ENCODE data around the gene ALDH1A3.

The ALDH1A3 gene

DNA sequence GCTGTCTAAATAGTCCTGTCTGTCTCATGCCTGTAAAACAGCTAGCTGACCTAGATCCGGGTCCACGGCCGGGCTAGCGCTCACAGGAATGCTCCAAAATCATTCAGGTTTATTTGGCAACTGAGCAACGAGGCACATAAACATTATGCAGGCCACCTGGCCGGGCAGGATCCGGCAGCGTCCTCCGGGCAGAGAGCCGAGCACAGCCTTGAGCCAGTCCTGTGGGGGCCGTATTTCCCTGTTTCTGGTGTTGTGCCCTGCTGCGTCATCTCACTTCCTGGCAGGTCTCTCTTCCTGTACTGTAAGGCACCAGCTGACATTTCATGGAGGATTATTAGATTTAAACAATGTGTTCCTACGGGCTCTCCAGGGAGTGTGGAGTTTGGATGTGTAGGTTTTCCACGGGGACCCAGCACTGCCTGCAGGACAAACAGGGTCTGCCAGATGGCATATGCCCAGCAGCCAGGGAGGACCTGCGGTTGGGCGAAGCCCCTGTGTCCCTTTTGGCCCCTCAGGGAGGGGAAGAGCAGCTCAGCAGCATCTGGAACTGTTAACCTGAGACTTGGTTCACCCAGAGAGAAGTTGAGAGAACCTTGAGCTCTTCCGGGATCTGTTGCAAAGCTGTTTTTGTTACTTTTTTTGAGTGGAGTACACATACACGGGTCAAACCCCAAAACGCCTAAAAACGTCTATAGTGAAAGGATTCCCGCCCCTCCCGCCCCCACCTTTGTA is 23.0 kb downstream of the ALDH1A3 start:
- no peaks in the 10 kb centered on the region for H3K27me3 ChIP-seq (ENCODE audit: insufficient read depth, low read length)
- H3K79me2 ChIP-seq (ENCODE audit: control insufficient read depth, insufficient read depth, low read length, unreplicated experiment), result no peaks in the 10 kb centered on the region
- H3K36me3 ChIP-seq (ENCODE audit: insufficient read depth, low read length), result peaks cover 3% of the 10 kb centered on the region; the same call in 1 of the 2 replicates
- peaks cover 12% of the 10 kb centered on the region for H3K4me1 ChIP-seq (ENCODE audit: control insufficient read depth, insufficient read depth, low read length, unreplicated experiment)
- peak overlapping the region; percentile 64 for H3K27ac ChIP-seq (ENCODE audit: low read depth, low read length)
- peak overlapping the region; percentile 69 for H3K4me3 ChIP-seq (ENCODE audit: low read depth, low read length)
- peak overlapping the region; percentile 99 for H2AFZ ChIP-seq (ENCODE audit: low read length, unreplicated experiment)

DNA sequence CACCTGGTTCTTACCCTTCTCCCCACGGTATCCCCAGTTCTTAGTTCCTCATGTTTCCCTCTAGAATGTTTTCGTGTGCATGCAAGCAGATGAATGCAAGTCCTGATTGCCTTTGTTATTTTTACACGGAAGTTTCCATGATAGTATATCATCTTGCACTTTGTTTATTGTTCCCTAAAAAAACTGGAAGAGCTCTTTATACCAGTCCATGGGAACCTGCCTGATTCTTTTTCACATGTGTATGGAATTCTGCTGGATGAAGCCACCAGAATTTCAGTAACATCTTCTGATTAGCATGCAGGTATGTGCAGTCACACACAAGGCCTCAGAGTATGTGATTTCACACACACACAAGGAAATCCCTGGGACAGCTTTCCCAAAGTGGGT is 23.5 kb downstream of the ALDH1A3 start:
- H3K79me2 ChIP-seq (ENCODE audit: control insufficient read depth, insufficient read depth, low read length, unreplicated experiment), result no peaks in the 10 kb centered on the region
- H3K27me3 ChIP-seq (ENCODE audit: insufficient read depth, low read length), result no peaks in the 10 kb centered on the region
- H3K4me1 ChIP-seq (ENCODE audit: control insufficient read depth, insufficient read depth, low read length, unreplicated experiment), result peaks cover 12% of the 10 kb centered on the region
- no peak overlapping the region for H3K27ac ChIP-seq (ENCODE audit: low read depth, low read length)
- H2AFZ ChIP-seq (ENCODE audit: low read length, unreplicated experiment), result no peak overlapping the region
- peaks cover 3% of the 10 kb centered on the region; the same call in 1 of the 2 replicates for H3K36me3 ChIP-seq (ENCODE audit: insufficient read depth, low read length)
- H3K4me3 ChIP-seq (ENCODE audit: low read depth, low read length), result no peak overlapping the region

DNA sequence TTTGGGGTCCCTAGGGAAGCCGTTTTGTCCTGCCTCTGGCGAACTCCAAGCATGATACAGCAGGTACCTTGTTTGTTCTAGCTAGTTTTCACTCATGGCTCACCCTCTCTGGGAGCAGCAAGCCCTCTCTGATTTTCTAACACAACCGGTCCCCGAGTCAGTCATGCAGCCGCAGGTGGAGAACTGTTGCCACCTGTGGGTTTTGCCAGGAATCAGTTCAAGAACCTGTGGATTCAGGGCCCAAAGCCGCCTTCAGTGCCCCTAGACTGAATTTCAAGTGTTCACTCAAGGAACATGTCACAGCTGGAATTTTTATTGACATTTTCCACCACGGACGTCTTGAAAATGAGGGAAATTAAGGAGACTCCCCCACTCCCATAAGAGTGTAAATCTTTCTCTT is 26.2 kb downstream of the ALDH1A3 start:
- Histone ChIP-seq H2AFZ (ENCODE audit: low read length, unreplicated experiment) (no peak overlapping the region), H3K4me1 (ENCODE audit: control insufficient read depth, insufficient read depth, low read length, unreplicated experiment) (peaks cover 12% of the 10 kb centered on the region), H3K27ac (ENCODE audit: low read depth, low read length) (no peak overlapping the region), H3K4me3 (ENCODE audit: low read depth, low read length) (no peak overlapping the region), H3K27me3 (ENCODE audit: insufficient read depth, low read length) (no peaks in the 10 kb centered on the region), H3K79me2 (ENCODE audit: control insufficient read depth, insufficient read depth, low read length, unreplicated experiment) (no peaks in the 10 kb centered on the region), H3K36me3 (ENCODE audit: insufficient read depth, low read length) (peaks cover 3% of the 10 kb centered on the region; the same call in 1 of the 2 replicates)

DNA sequence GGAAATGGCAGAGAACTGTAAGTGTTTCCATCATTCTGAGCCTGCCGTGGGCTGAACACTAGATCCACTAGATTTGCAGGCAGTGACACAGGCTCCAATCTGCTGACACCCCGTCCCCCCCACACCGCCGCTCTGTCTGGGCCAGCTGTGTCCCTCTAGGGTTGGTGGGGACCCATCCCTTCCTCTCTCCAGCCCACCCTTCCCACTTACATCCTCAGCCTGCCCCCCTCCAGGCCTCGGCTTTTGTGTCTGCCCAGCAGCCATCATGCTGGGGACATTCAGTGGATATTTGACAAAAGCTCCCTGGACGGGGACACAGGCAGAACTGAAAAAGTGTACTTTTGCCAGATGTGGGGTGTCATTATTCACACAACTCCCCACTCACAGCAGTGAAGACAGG is 28.8 kb downstream of the ALDH1A3 start:
- Histone ChIP-seq H3K27ac (ENCODE audit: low read depth, low read length) (no peak overlapping the region), H3K27me3 (ENCODE audit: insufficient read depth, low read length) (no peaks in the 10 kb centered on the region), H3K79me2 (ENCODE audit: control insufficient read depth, insufficient read depth, low read length, unreplicated experiment) (no peaks in the 10 kb centered on the region), H3K4me1 (ENCODE audit: control insufficient read depth, insufficient read depth, low read length, unreplicated experiment) (no peaks in the 10 kb centered on the region), H3K36me3 (ENCODE audit: insufficient read depth, low read length) (peaks cover 10% of the 10 kb centered on the region), H3K4me3 (ENCODE audit: low read depth, low read length) (no peak overlapping the region), H2AFZ (ENCODE audit: low read length, unreplicated experiment) (no peak overlapping the region)

DNA sequence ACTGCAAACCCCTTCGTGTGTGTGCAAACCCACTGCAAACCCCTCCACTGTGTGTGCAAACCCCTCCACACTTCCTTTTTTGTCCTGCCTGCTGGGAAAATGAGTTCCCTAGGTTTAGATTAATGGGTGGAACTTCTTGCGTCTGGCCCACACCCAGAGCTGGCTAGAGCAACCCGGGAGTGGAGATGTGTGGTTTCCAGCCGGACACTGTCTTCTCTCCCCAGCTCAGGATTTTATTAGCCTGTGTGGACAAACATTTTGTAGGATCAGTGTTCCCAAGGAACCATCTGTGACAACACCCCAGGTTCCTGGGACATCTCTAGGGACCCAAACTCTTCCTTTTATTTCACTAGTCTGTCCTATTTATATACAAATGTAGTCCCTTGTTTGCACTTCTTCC is 29.9 kb downstream of the ALDH1A3 start:
- no peak overlapping the region for H2AFZ ChIP-seq (ENCODE audit: low read length, unreplicated experiment)
- no peaks in the 10 kb centered on the region for H3K27me3 ChIP-seq (ENCODE audit: insufficient read depth, low read length)
- no peak overlapping the region for H3K27ac ChIP-seq (ENCODE audit: low read depth, low read length)
- peaks cover 16% of the 10 kb centered on the region for H3K36me3 ChIP-seq (ENCODE audit: insufficient read depth, low read length)
- H3K79me2 ChIP-seq (ENCODE audit: control insufficient read depth, insufficient read depth, low read length, unreplicated experiment), result no peaks in the 10 kb centered on the region
- no peak overlapping the region for H3K4me3 ChIP-seq (ENCODE audit: low read depth, low read length)
- no peaks in the 10 kb centered on the region for H3K4me1 ChIP-seq (ENCODE audit: control insufficient read depth, insufficient read depth, low read length, unreplicated experiment)

DNA sequence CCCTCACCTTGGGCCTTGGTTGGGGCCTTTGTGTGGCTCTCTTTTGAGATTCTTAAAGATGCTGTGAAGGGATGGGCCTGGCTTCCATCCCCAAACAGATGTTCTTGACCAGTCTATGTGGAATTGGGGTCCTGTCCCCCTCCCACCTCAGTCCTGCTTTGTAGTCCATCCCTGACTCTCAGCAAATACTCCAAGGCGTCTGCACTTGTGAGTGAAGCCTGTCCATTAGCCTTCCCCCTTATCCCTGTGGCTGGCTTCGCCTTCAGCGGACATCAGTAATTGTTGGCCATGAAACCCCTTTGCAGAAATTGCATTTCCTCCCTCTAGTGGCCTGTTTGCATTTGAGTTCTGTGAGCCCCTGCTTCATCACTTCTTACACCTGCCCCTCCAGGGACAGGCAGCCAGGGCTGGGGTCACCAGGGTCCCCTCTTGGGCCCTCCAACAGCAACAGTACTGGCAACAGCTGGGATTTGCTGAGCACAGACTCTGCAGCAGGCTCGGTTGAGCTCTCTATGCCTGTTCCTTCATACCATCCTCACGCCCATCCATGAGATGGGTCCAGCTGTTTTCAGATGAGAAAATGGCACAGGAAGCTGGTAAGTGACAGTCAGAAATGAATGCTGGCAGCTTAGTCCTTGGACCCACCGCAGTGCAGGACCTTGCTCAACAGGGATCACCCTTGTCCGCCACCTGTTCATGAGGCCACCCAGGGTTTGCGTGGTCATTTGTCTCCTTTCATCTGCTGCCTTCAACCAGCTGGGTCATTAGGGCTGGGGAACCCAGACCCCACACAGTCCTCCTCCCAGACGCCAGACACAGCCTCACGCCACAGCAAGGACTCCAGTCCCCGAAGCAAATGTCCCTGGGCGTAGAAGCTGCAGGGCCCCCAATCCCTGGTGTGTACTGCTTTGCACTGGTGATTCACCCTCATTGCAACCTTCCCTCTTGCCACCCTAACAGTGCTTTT is 30.6 kb downstream of the ALDH1A3 start:
- no peak overlapping the region for H2AFZ ChIP-seq (ENCODE audit: low read length, unreplicated experiment)
- peaks cover 23% of the 10 kb centered on the region for H3K36me3 ChIP-seq (ENCODE audit: insufficient read depth, low read length)
- H3K4me3 ChIP-seq (ENCODE audit: low read depth, low read length), result no peak overlapping the region
- no peaks in the 10 kb centered on the region for H3K79me2 ChIP-seq (ENCODE audit: control insufficient read depth, insufficient read depth, low read length, unreplicated experiment)
- H3K4me1 ChIP-seq (ENCODE audit: control insufficient read depth, insufficient read depth, low read length, unreplicated experiment), result no peaks in the 10 kb centered on the region
- no peak overlapping the region for H3K27ac ChIP-seq (ENCODE audit: low read depth, low read length)
- no peaks in the 10 kb centered on the region for H3K27me3 ChIP-seq (ENCODE audit: insufficient read depth, low read length)

DNA sequence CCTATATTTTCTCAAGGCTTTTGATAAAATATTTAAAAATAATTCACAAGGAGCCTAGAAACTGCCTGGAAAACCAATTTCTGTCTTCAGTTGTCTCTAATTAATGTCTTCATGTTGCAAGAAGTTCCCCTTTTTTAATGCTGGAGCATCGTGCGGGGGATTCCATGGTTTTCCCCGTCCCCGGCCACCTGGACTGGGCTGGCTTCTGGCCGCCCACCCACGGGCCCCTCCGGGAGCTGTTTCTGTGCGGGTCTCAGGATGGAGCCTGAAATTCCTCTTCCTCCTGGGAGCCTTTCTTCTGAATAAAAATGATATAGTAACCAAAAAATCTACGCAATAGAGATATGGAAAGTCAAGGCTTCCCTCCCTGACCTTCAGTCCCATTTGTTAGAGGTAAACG is 31.5 kb downstream of the ALDH1A3 start:
- H3K4me3 ChIP-seq (ENCODE audit: low read depth, low read length), result no peak overlapping the region
- no peak overlapping the region for H3K27ac ChIP-seq (ENCODE audit: low read depth, low read length)
- H3K27me3 ChIP-seq (ENCODE audit: insufficient read depth, low read length), result no peaks in the 10 kb centered on the region
- no peak overlapping the region for H2AFZ ChIP-seq (ENCODE audit: low read length, unreplicated experiment)
- H3K4me1 ChIP-seq (ENCODE audit: control insufficient read depth, insufficient read depth, low read length, unreplicated experiment), result no peaks in the 10 kb centered on the region
- no peaks in the 10 kb centered on the region for H3K79me2 ChIP-seq (ENCODE audit: control insufficient read depth, insufficient read depth, low read length, unreplicated experiment)
- H3K36me3 ChIP-seq (ENCODE audit: insufficient read depth, low read length), result peaks cover 31% of the 10 kb centered on the region

DNA sequence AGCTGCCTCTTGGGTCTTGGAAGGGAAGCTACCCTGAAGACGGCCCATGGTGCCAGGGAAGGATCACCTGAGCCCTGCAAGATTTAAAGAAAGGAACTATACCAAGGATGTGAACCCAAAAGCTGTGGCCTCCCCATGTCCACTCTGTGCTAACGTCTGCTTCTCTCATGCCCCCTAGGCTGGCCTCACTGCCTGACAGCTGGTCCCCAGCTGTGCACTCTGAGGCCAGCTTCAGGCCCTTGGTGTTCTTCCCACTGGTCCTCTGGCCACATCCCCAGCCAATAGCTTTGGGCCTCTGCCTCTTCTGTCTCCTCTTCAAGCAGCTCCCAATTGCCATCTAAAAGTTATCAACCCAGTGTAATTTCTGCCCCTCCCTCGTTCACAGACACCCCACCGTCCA is 34.3 kb downstream of the ALDH1A3 start:
- Histone ChIP-seq H3K36me3 (ENCODE audit: insufficient read depth, low read length) (peaks cover 32% of the 10 kb centered on the region), H3K27ac (ENCODE audit: low read depth, low read length) (no peak overlapping the region), H3K79me2 (ENCODE audit: control insufficient read depth, insufficient read depth, low read length, unreplicated experiment) (peaks cover 4% of the 10 kb centered on the region), H3K27me3 (ENCODE audit: insufficient read depth, low read length) (no peaks in the 10 kb centered on the region), H2AFZ (ENCODE audit: low read length, unreplicated experiment) (no peak overlapping the region), H3K4me3 (ENCODE audit: low read depth, low read length) (no peak overlapping the region), H3K4me1 (ENCODE audit: control insufficient read depth, insufficient read depth, low read length, unreplicated experiment) (peaks cover 7% of the 10 kb centered on the region)

DNA sequence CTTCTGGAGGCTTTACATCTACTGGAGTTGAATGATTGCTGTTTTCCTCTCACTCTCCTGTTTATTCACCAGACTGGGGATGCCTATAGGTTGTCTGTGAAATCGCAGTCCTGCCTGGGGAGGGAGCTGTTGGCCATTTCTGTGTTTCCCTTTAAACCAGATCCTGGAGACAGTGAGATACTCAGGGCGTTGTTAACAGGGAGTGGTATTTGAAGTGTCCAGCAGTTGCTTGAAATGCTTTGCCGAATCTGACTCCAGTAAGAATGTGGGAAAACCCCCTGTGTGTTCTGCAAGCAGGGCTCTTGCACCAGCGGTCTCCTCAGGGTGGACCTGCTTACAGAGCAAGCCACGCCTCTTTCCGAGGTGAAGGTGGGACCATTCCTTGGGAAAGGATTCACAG is 35.2 kb downstream of the ALDH1A3 start:
- H3K4me1 ChIP-seq (ENCODE audit: control insufficient read depth, insufficient read depth, low read length, unreplicated experiment), result peaks cover 7% of the 10 kb centered on the region
- no peaks in the 10 kb centered on the region for H3K27me3 ChIP-seq (ENCODE audit: insufficient read depth, low read length)
- H3K36me3 ChIP-seq (ENCODE audit: insufficient read depth, low read length), result peaks cover 32% of the 10 kb centered on the region
- no peak overlapping the region for H3K4me3 ChIP-seq (ENCODE audit: low read depth, low read length)
- no peak overlapping the region for H2AFZ ChIP-seq (ENCODE audit: low read length, unreplicated experiment)
- no peak overlapping the region for H3K27ac ChIP-seq (ENCODE audit: low read depth, low read length)
- peaks cover 4% of the 10 kb centered on the region for H3K79me2 ChIP-seq (ENCODE audit: control insufficient read depth, insufficient read depth, low read length, unreplicated experiment)

DNA sequence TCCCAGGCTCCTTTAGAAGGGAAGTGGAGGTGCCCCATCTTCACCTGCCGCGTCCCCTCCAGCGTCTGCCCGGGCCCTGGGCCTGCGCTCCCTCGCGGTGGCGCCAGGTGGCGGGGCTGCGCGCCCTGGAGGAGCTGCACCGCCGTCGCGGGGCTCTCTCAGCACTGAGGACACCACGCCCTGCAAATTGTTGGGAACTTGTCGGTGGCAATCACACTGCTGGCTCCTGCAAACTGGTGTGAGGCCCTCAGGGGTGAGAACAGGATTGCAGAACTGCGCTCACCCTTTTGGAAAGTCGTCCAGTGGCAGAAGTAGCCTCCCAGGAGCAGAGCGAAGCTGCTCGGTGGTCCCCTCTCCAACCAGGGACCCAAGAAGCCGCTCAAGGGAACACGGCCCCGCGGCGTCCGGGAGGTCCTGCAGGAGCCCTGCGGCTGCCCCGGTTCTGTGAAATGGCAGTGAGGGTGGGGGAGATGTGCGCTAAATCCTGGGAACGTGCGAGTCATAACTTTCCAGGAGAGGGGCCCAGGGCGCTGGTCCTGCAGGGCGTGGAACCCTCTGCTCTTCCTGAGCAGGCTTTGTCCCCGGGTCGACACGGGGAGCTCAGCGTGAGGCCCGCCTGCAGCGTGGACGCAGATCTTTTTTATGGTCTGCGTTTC is 38.5 kb downstream of the ALDH1A3 start:
- H3K27ac ChIP-seq (ENCODE audit: low read depth, low read length), result peak overlapping the region; percentile 24; the same call in 1 of the 2 replicates

More for the DNA sequence above, 38.5 kb downstream of the ALDH1A3 start:
- Histone ChIP-seq H3K36me3 (ENCODE audit: insufficient read depth, low read length) (peaks cover 24% of the 10 kb centered on the region), H3K79me2 (ENCODE audit: control insufficient read depth, insufficient read depth, low read length, unreplicated experiment) (peaks cover 33% of the 10 kb centered on the region), H3K27me3 (ENCODE audit: insufficient read depth, low read length) (no peaks in the 10 kb centered on the region), H2AFZ (ENCODE audit: low read length, unreplicated experiment) (peak overlapping the region; percentile 95), H3K4me1 (ENCODE audit: control insufficient read depth, insufficient read depth, low read length, unreplicated experiment) (peaks cover 18% of the 10 kb centered on the region), H3K4me3 (ENCODE audit: low read depth, low read length) (peak overlapping the region; percentile 99)
